BE2C (cell line): ENCODE results near the gene PPIH.

Experiments used
- DNase-seq: peaks from one replicate; pipeline ENCODE4 v3.0.0-alpha.2; 2020
- H3K27me3 ChIP-seq: fragments of 250-450 bp; sonication (Bioruptor Pico); 2 replicates; pipeline ENCODE4 v1.5.1; 2020; ENCODE audit warnings: mild to moderate bottlenecking
- H3K36me3 ChIP-seq: fragments of 250-450 bp; sonication (Bioruptor Pico); 2 replicates; pipeline ENCODE4 v1.5.1; 2020; ENCODE audit warnings: mild to moderate bottlenecking
- H3K4me1 ChIP-seq: fragments of 250-450 bp; sonication (Bioruptor Pico); 2 replicates; pipeline ENCODE4 v1.5.1; 2020
- H3K4me3 ChIP-seq: 2 replicates; pipeline ENCODE4 v1.5.1; 2011; ENCODE audit warnings: low read depth, low read length
- H3K9me3 ChIP-seq: fragments of 250-450 bp; sonication (Bioruptor Pico); 2 replicates; pipeline ENCODE4 v1.5.1; 2020
- TF ChIP-seq, protein P1 (sequence below): IDR thresholded peaks from 2 replicates; pipeline ENCODE4 v1.5.1; 2012; ENCODE audit warnings: mild to moderate bottlenecking, low read depth, low read length

The PPIH gene

DNA sequence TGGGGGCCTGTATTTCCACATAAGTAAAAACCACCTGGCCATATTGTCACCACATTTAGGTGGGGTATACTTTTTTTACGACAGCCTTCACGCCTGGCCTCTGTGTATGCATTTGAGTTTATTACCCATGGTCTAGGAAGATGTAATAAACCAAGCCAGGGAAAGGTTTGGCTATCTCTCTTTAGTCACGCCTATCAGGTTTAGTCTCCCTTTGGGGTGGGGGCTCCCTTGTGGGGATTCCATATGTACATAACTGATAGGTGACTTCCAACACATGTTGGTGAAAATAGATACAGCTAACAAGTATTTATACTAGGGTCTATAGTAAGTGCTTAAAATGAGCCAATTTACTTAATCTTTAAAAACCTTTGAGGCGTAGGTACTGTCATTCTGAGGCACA is 28.2 kb downstream of the PPIH start:
- H3K36me3 ChIP-seq = peaks cover 36% of the 10 kb centered on the region
- H3K27me3 ChIP-seq = no peaks in the 10 kb centered on the region
- no peak for DNase-seq
- no peaks in the 10 kb centered on the region for H3K4me1 ChIP-seq
- TF ChIP-seq, protein P1, sequence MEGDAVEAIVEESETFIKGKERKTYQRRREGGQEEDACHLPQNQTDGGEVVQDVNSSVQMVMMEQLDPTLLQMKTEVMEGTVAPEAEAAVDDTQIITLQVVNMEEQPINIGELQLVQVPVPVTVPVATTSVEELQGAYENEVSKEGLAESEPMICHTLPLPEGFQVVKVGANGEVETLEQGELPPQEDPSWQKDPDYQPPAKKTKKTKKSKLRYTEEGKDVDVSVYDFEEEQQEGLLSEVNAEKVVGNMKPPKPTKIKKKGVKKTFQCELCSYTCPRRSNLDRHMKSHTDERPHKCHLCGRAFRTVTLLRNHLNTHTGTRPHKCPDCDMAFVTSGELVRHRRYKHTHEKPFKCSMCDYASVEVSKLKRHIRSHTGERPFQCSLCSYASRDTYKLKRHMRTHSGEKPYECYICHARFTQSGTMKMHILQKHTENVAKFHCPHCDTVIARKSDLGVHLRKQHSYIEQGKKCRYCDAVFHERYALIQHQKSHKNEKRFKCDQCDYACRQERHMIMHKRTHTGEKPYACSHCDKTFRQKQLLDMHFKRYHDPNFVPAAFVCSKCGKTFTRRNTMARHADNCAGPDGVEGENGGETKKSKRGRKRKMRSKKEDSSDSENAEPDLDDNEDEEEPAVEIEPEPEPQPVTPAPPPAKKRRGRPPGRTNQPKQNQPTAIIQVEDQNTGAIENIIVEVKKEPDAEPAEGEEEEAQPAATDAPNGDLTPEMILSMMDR = no peak
- H3K4me3 ChIP-seq = no peak overlapping the region
- H3K9me3 ChIP-seq = no peaks in the 10 kb centered on the region

- no peaks in the 10 kb centered on the region for H3K9me3 ChIP-seq
- no peak overlapping the region for H3K4me3 ChIP-seq
- no peaks in the 10 kb centered on the region for H3K4me1 ChIP-seq
- no peaks in the 10 kb centered on the region for H3K27me3 ChIP-seq
- H3K36me3 ChIP-seq = peaks cover 39% of the 10 kb centered on the region
- TF ChIP-seq, protein P1 = no peak
- DNase-seq = no peak
Observed at GRCh38 chr1:42689912-42690311, 31.7 kb downstream of the PPIH start.

GRCh38 chr1:42690477-42691156 is 32.4 kb downstream of the PPIH start:
- no peak for DNase-seq
- TF ChIP-seq, protein P1 = no peak
- no peaks in the 10 kb centered on the region for H3K27me3 ChIP-seq
- H3K4me1 ChIP-seq = no peaks in the 10 kb centered on the region
- H3K4me3 ChIP-seq = no peak overlapping the region
- H3K36me3 ChIP-seq = peaks cover 42% of the 10 kb centered on the region
- no peaks in the 10 kb centered on the region for H3K9me3 ChIP-seq

DNA sequence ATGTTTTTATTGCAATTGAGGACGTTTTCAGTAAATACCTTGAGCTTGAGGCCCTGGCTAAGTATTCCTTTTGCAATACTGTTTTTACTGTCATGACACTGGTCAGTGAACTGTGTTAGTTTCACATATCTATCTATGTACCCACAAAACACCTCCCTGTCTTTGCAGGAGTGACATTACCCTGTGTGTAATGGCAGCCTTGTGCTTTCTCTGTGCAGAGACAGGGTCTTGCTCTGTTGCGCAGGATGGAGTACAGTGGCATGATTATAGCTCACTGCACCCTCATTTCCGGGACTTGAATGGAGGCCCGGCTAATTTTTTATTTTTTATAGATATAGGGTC is 32.9 kb downstream of the PPIH start:
- TF ChIP-seq, protein P1 = no peak
- H3K27me3 ChIP-seq = no peaks in the 10 kb centered on the region
- no peaks in the 10 kb centered on the region for H3K4me1 ChIP-seq
- no peaks in the 10 kb centered on the region for H3K9me3 ChIP-seq
- no peak overlapping the region for H3K4me3 ChIP-seq
- DNase-seq = no peak
- H3K36me3 ChIP-seq = peaks cover 42% of the 10 kb centered on the region

GRCh38 chr1:42692461-42692860 is 34.2 kb downstream of the PPIH start:
- Histone ChIP-seq H3K36me3 (peaks cover 50% of the 10 kb centered on the region), H3K4me3 (no peak overlapping the region), H3K4me1 (no peaks in the 10 kb centered on the region), H3K9me3 (no peaks in the 10 kb centered on the region), H3K27me3 (no peaks in the 10 kb centered on the region)
- TF ChIP-seq, protein P1 = no peak
- no peak for DNase-seq

DNA sequence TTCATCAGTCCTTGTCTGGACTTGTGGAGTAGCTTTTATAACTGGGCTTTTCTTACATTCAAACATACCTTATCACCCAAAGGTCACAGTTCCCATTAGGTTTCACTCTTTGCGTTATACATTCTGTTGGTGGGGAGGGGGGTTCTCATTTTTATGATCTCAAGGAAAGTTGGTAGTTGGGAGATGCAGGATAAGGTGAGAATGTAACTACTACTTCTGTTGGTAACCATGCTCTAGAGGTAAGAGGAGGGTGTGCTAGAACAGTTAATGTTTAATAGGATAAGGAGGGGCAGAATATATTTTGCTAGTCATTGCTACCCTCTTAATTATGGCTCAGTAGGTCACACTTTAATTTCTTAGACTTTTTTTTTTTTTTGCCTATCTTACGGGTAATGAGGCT is 34.7 kb downstream of the PPIH start:
- Histone ChIP-seq H3K4me3 (no peak overlapping the region), H3K4me1 (no peaks in the 10 kb centered on the region), H3K9me3 (no peaks in the 10 kb centered on the region), H3K27me3 (no peaks in the 10 kb centered on the region), H3K36me3 (peaks cover 51% of the 10 kb centered on the region)
- no peak for DNase-seq
- TF ChIP-seq, protein P1 = no peak
